A673 (cell line): Measurements from ENCODE around the gene PLCG2. TPM values are rescaled to one million over a fixed set of nuclear protein-coding genes. Genes with fewer than 3 reads are reported as not detected.
A peak's percentile ranks its signal among the peaks of the same experiment; 100 is the strongest.

Source experiments
- BruUV-seq: library from RNA; stranded (reverse); fragments of 400-500 nt; replicated peaks from 2 replicates; lab custom pipeline; 2021; lab: Mats Ljungman, UMichigan
- CTCF ChIA-PET: fragments of 300-600 bp; sonication (Branson Sonifier 250); formaldehyde crosslinking; loops from one replicate; lab custom pipeline; 2022; ENCODE audit warnings: antibody characterized with exemption; lab: Charles Lee
- POLR2A ChIA-PET: fragments of 300-600 bp; sonication (Branson Sonifier 250); formaldehyde crosslinking; loops from one replicate; lab custom pipeline; 2022; ENCODE audit warnings: antibody characterized with exemption; ENCODE audit not compliant: low non-redundant PET; lab: Charles Lee
- DNase-seq: peaks from one replicate; pipeline ENCODE4 v3.0.0-alpha.2; 2015; ENCODE audit warnings: low spot score
- H3K27ac ChIP-seq: fragments of 200-600 bp; sonication (generic); 2 replicates; pipeline ENCODE4 v1.5.1; 2016; ENCODE audit warnings: mixed run types, low read depth, mild to moderate bottlenecking, mixed read lengths, antibody characterized with exemption, low read length; ENCODE audit not compliant: poor library complexity, severe bottlenecking
- H3K27me3 ChIP-seq: fragments of 200-600 bp; sonication (generic); replicated peaks from 2 replicates; pipeline ENCODE4 v1.6.1; 2017; ENCODE audit warnings: mixed run types, low read depth, mild to moderate bottlenecking, mixed read lengths, antibody characterized with exemption, low read length; ENCODE audit not compliant: insufficient read depth, poor library complexity
- H3K36me3 ChIP-seq: fragments of 200-600 bp; sonication (generic); 2 replicates; pipeline ENCODE4 v1.6.1; 2016; ENCODE audit warnings: mixed run types, mild to moderate bottlenecking, mixed read lengths, antibody characterized with exemption, low read length; ENCODE audit not compliant: insufficient read depth, poor library complexity, severe bottlenecking
- H3K4me1 ChIP-seq: fragments of 200-600 bp; sonication (generic); 2 replicates; pipeline ENCODE4 v1.6.1; 2017; ENCODE audit warnings: mixed run types, mild to moderate bottlenecking, mixed read lengths, antibody characterized with exemption, low read length; ENCODE audit not compliant: insufficient read depth, poor library complexity, severe bottlenecking
- H3K4me3 ChIP-seq: fragments of 200-600 bp; sonication (generic); 2 replicates; pipeline ENCODE4 v1.5.1; 2016; ENCODE audit warnings: low read depth, mixed run types, mild to moderate bottlenecking, mixed read lengths, low read length; ENCODE audit not compliant: poor library complexity, severe bottlenecking
- H3K9me3 ChIP-seq: fragments of 200-600 bp; sonication (generic); 2 replicates; pipeline ENCODE4 v1.6.1; 2016; ENCODE audit warnings: mixed run types, low read depth, mild to moderate bottlenecking, mixed read lengths, antibody characterized with exemption, low read length; ENCODE audit not compliant: poor library complexity, severe bottlenecking
- CTCF ChIP-seq: fragments of 300-800, 200-600 bp; sonication (generic); conservative IDR thresholded peaks from 2 replicates; pipeline ENCODE4 v1.5.1; 2017; ENCODE audit warnings: low read depth, mild to moderate bottlenecking, antibody characterized with exemption, low read length, moderate library complexity, mixed read lengths
- EZH2 ChIP-seq: fragments of 200-600 bp; sonication (generic); IDR thresholded peaks from 2 replicates; pipeline ENCODE4 v1.6.1; 2017; ENCODE audit warnings: borderline replicate concordance, low read depth, mild to moderate bottlenecking, mixed read lengths, antibody characterized with exemption, low read length; ENCODE audit not compliant: poor library complexity, severe bottlenecking
- intact Hi-C: fragments of 100-400 bp; cut with micrococcal nuclease; formaldehyde crosslinking; loops from one replicate; pipeline ENCODE4 v1.10.0; 2022; ENCODE audit not compliant: unreplicated experiment
- total RNA-seq: library from RNA; stranded (reverse); gene quantifications from 2 replicates; pipeline ENCODE4 v1.2.3, GENCODE V29; 2021

The PLCG2 gene
- total RNA-seq, 1 experiment from 2014 or later, result 9.6 TPM

GRCh38 chr16:81883235-81883634 is 104.1 kb downstream of the PLCG2 start:
- no peaks in the 10 kb centered on the region for H3K9me3 ChIP-seq
- no peaks in the 10 kb centered on the region for H3K27me3 ChIP-seq
- H3K36me3 ChIP-seq, result no peaks in the 10 kb centered on the region
- POLR2A ChIA-PET, result no interaction called here
- no peaks in the 10 kb centered on the region for H3K4me1 ChIP-seq
- H3K27ac ChIP-seq, result no peak overlapping the region
- CTCF ChIA-PET, result no interaction called here
- TF ChIP-seq EZH2 (no peak), CTCF (no peak)
- H3K4me3 ChIP-seq, result no peak overlapping the region
- BruUV-seq, result no TSS peak
- intact Hi-C loops, result no loop called here
- no peak for DNase-seq

DNA sequence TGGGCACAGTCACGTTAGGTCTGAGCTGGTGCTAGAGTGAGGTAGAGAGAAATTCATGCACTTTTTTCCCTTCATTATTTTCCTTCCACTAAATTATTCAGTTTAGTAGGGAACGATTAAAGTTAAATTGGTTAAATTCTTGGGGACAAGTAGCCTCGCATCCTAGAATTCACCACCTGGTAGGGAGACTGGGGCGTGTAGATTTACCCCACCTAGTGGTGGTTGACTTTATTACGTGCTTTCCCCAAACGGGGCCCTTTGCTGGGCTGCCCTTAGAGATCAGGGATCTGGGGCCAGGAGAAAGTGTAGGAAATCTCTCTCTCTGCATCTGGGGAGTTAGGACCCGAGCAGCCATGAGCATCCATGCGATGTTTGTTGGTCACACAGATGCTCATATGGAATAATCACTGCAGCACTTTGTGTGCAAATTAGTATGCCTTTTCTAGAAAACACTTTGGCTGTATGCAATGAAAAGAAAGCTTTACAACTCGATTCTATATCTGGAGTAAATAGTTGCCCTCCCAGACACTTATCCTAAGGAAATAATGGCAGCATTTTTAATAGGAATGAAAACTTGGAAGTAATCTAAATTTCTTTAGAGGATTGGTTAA is 107.0 kb downstream of the PLCG2 start:
- peak; percentile 50 for DNase-seq
- peak; percentile 74 for TF ChIP-seq CTCF
- TF ChIP-seq EZH2, result no peak
- Histone ChIP-seq H3K27ac (no peak overlapping the region), H3K36me3 (no peaks in the 10 kb centered on the region), H3K27me3 (no peaks in the 10 kb centered on the region), H3K4me3 (no peak overlapping the region), H3K4me1 (no peaks in the 10 kb centered on the region), H3K9me3 (no peaks in the 10 kb centered on the region)
- BruUV-seq, result no TSS peak
- intact Hi-C loops, result no loop called here
- ChIA-PET POLR2A (no interaction called here), CTCF (no interaction called here)

DNA sequence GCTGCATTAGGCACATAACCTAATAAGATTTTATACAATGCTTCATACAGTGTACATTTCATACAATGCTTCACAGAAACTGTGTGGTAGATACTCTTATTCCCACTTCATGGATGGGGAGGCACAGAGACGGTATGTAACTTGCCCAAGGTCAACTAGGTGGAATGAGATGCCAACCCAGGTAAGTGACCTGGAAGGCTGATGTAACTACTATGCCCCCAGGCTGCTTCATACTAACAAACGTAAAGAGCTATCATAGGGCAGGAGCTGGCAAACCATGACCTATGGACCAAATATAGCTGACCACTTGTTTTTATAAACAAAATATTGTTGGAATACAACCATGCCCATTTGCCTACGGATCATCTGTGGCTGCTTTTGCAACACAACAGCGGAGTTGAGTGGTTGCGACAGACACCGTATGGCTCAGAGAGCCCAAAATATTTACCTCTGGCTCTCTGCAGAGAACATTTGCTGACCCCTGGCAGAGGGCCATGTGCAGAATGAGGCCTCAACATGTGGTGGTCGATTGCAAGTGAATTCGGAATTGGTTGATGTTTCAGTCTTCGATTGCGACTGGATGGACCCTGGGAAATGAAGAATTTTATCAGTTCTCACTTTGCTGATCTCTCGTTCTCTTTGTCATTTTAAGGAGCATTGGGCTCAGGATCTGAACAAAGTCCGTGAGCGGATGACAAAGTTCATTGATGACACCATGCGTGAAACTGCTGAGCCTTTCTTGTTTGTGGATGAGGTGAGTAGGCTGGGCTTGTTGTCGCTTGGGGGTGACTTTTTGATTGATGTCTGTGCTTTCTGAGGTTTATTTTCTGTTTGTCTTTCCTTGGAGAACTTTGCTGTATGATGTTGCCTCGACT is 109.7 kb downstream of the PLCG2 start:
- Histone ChIP-seq H3K9me3 (no peaks in the 10 kb centered on the region), H3K36me3 (no peaks in the 10 kb centered on the region), H3K27ac (no peak overlapping the region), H3K4me1 (no peaks in the 10 kb centered on the region), H3K4me3 (no peak overlapping the region), H3K27me3 (no peaks in the 10 kb centered on the region)
- POLR2A ChIA-PET, result no interaction called here
- no peak for TF ChIP-seq EZH2
- no peak for TF ChIP-seq CTCF
- CTCF ChIA-PET, result interaction anchor here (0.8 to 0.9 kb wide), 2 partner anchors 9 to 341 kb away, joined by 3 to 4 read pairs; no protein-coding TSS in a partner anchor
- no TSS peak for BruUV-seq
- no peak for DNase-seq
- intact Hi-C loops, result no loop called here
